ENCODE data around the gene ZNF593.

GRCh38 chr1:26197301-26197700 lies 27.6 kb downstream of the ZNF593 start:
- TF ChIP-seq CTCF (IDR thresholded peaks at IDR 0.05) (no peak), POLR2A (IDR thresholded peaks at IDR 0.05) (no peak)

Data from uterus (tissue), 2 donors.